GM19372 (cell line): ENCODE data around the gene F5.
"Not testable (repeated sequence)": the region's sequence is repeated elsewhere in the genome, so short reads cannot be mapped to it uniquely, and the experiment has no call there.

ENCODE experiments used
- ATAC-seq: cut with Tn5 transposase; IDR thresholded peaks from one replicate; pipeline ENCODE4 v1.9.1; 2021; ENCODE audit warnings: mild to moderate bottlenecking, low read depth, moderate library complexity; ENCODE audit not compliant: unreplicated experiment

F5 gene

GRCh38 chr1:169513208-169513607 lies 73.1 kb downstream of the F5 start:
- no peak for ATAC-seq

- ATAC-seq = no peak
Observed at GRCh38 chr1:169511316-169512005, 74.8 kb downstream of the F5 start.

DNA sequence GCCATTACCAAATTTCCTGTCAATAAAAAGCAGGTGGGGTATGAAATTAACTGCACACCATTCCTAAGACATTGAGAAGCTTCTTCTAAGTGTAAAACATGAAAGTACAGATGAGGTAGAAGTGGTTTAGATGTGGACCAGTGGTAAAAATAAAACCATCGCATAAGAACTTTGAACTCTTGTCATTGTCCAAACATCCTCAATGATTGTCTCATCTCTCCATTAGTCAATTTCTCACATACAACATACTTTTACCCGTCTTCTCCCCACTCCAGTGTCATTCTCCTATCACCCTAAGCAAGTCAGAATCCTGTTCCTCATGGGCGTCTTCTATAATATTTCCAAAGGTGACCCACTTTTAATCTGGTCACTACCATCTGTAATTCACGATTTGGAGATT lies 76.2 kb downstream of the F5 start:
- no peak for ATAC-seq

- no peak for ATAC-seq
Observed at GRCh38 chr1:169509354-169509753, 76.9 kb downstream of the F5 start.

DNA sequence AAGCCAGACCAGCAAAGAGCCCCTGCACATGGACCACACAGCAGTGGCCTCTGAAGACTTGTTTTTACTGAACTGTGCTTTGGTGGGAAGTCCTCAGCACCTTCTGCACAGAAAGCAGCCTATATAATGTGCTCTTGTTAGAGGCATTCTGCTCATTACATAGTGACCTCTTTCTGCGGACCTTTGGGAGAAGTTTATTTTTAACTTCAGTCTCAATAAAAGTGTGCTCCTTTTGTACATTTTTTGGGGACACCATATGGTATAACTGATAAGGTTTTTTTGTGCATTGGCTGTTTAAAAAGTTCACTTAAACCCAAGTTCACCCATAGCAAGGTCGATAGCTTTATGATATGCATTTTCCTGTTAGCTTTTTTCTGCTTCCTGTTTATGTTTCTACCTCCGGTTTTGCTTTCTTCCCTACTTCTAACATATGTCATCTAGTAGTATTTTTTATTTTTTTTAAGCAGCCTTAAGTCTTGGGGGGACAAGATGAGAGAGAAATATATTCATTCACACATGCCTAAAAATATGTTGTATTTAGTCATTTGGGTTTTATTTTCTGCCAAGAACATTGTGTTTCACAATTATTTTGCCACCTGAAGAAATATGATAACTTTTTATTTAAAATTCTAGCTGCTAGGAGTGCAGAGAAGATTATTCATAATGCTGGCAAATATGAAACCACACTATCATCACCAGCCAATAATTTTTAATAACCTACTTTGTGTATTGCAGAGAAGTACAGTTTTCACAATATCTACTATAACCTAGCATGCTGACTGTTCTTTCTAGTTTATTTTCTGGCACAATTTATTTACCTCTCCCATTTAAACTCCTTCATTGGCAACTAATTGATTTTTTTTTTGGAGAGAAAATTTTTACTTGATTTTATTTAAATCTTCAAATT lies 77.6 kb downstream of the F5 start:
- no peak for ATAC-seq

DNA sequence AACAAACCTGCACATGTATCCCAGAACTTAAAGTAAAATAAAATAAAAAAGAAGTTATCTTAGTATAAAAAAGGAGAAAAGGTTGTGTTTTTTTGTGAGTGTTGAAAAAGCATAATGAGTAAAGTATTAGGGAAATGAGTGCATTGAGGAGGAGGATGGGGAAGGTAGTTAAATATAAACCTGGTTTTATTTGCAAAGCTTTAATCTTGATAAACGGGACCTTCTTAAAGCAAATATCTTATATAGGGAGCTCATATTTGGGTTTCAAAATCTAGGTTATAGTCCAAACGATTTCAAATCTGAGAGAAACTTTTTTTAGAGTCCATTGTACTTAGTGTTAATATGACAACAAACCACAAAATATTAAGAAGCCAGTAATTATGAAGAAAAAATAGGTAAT lies 78.9 kb downstream of the F5 start:
- no peak for ATAC-seq

DNA sequence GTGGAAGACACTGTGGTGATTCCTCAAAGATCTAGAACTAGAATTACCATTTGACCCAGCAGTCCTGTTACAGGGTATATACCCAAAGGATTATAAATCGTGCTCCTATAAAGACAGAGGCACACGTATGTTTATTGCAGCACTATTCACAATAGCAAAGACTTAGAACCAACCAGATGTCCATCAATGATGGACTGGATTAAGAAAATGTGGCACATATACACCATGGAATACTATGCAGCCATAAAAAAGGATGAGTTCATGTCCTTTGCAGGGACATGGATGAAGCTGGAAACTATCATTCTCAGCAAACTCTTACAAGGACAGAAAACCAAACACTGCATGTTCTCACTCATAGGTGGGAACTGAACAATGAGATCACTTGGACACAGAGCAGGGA lies 82.7 kb downstream of the F5 start:
- not testable (repeated sequence) for ATAC-seq

- ATAC-seq = no peak
Observed at GRCh38 chr1:169499807-169500206, 86.5 kb downstream of the F5 start.

DNA sequence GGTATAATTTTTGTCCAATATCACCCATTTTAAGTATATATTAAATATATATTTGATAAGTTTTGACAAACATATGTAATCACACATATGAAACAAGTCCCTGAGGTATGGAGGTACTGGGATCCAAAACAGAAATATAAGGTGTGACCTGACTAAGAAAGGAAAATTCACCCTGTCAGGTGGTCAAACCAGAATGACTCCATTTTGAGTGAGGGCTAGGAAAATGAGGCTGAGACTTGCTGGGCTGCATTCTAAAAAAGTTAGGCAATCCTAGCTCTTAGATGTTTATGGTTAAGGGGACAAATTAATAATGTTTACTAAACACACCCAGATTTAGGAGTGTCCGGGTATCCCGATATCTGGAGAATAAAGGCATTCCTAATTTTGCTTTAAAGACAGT lies 89.0 kb downstream of the F5 start:
- ATAC-seq = no peak

GRCh38 chr1:169495916-169496315 lies 90.4 kb downstream of the F5 start:
- ATAC-seq = no peak

GRCh38 chr1:169495046-169495775 lies 91.1 kb downstream of the F5 start:
- ATAC-seq = no peak

DNA sequence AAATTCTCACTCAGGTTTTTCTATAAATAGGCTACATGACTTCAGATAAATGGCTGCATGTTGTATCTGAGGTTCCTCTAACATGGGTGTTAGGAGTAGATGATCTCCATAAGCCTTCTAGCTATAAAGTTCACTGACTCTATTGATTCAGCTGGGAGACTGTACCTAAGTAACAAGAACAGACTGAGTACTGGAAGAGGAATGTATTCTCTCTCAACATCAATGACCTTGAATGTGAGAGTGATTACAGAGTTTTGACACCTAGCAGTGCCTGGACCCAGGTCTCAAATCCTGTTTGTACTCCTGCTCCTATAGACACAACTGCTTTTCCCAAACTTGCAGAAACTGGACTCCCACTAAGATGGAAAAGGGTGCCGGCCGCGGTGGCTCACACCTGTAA lies 91.9 kb downstream of the F5 start:
- ATAC-seq = no peak

- no peak for ATAC-seq
Observed at GRCh38 chr1:169493251-169493650, 93.0 kb downstream of the F5 start.

DNA sequence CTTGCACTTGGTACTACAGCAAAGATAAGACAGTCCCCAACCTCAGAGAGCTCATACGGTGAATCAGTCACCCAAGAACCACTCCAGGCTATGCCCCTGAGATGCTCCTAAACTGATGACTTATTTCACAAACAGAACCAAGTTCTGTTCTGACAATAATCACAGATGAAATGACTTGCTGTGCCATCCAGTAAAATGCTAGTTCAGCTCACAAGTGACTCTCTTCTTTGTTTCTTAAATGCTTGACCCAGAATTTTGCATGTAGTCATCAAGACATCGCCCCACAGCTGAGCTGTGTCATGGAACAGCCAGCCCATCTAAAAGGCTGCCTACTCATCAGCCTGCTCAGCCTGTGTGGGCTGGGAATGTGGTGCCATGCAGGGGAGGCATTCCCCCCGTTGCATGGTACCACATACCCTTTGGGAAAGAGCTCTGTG lies 94.4 kb downstream of the F5 start:
- no peak for ATAC-seq

DNA sequence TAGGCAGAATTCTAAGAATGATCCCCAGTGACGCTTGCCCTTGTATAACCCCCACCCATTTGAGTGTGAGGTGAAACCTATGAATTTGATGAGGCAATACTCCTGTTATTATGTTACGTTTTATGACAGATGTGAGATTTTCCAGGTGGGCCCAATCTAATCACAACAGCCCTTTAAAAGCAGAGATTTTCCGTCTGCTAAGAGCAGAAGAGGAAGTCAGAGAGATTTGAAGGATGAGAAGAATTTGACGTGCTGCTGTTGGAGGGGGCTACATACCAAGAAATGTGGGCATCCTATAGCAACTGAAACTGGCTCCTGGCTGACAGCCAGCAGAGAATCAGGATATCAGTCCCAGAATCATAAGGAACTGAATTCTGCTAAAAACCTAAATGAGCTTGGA lies 98.1 kb downstream of the F5 start:
- ATAC-seq = no peak

DNA sequence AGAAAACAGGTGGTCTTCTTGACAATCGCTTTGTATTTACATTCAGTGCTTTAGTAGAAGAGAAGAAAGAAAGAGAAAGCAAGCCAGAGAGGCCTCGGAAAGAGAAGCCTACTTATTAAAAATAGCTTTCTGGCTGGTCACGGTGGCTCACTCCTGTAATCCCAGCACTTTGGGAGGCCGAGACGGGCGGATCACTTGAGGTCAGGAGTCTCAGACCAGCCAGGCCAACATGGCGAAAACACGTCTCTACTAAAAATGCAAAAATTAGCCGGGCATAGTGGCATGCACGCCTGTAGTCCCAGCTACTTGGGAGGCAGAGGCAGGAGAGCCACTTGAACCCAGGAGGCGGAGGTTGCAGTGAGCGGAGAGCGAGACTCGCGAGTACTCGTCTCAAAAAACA lies 98.7 kb downstream of the F5 start:
- ATAC-seq = no peak

DNA sequence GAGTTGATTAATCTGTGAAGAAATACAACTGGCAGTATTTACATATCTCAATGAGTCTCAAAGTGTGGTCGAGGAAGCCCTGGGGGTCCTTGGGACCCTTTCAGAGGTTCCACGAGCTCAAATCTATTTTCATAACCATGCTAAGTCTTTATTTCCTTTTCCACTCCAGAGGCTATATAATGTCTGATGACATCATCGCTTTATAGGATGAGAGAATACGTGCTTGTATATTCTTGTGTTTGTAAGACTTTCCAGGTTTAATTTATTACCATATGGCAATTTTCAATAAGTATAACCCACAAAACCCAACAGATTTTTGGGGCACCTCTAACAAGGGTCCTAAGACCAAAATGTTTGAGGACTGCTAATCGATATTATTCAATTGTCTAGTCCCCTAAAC lies 99.1 kb downstream of the F5 start:
- ATAC-seq = no peak

DNA sequence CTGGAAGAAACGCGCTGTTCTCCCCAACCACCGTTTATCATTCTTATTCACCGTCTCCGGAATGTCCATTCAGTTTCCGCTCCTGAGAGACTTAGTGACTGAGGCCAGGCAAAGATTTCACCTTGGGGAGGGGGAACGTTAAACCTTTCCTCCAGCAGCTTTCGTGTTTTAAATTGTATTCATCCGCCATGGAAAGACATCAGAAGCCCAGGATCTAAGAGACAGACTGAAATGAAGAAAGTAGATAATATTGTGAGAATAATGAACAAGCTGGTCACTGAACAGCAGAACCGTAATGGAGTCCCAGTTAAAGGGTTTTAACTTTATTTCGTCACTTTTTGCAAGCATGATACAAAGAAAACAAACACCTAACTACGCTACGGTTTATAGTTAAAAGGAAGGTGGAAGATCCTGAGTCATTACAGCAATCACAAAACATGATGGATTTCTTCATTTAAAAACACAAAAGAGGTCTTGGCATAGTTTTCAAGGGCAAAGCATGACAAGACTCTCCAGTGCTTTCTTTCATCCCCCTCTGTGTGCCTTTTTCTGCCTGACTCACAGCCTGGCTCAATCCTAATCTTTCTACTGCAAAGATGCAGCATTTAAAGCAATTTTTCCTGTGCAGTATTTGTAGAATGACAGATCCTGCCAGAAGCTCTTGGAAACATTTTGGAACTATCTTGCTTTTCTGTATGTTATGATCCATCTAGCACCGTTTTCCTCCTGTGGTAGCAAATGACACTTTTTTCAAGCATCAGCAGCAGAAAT lies 99.8 kb downstream of the F5 start:
- no peak for ATAC-seq

- ATAC-seq = peak; percentile 98
Observed at GRCh38 chr1:169485431-169486280, 100.6 kb downstream of the F5 start, which contains the start of gene SLC19A2. Gene SLC19A2, minus strand, starts transcription at chr1:169485944. Its CDS starts 178 bp downstream, at chr1:169485766.
